Fibroblast of lung (primary cell): ENCODE data around the gene USF1.

Source experiments
- CTCF ChIP-seq, 2 donors: IDR thresholded peaks in 1 of 2; conservative IDR thresholded peaks in 1 of 2; 1 replicate in 1 of 2; 2 replicates in 1 of 2; pipeline ENCODE4 v1.5.1; 2011 to 2012; ENCODE audit warnings: low read length in 2 of 2, control low read depth in 1 of 2, inconsistent platforms in 1 of 2, low read depth in 1 of 2, mild to moderate bottlenecking in 1 of 2
- EZH2 ChIP-seq: IDR thresholded peaks from 2 replicates; pipeline ENCODE4 v1.5.1; 2012; ENCODE audit warnings: low read length, control low read depth, mild to moderate bottlenecking; ENCODE audit errors: missing control alignments

GRCh38 chr1:161052899-161053298 lies 7.1 kb upstream of the USF1 start:
- TF ChIP-seq CTCF (conservative IDR thresholded peaks at IDR 0.05 in 1 of 2, IDR thresholded peaks at IDR 0.05 in 1 of 2; ENCODE audit: low read depth in 1 of 2, low read length in 2 of 2) (no peak), EZH2 (no peak)
